Measurements from ENCODE around the gene TRABD2B. TPM values are rescaled to one million over a fixed set of nuclear protein-coding genes. Genes with fewer than 3 reads are reported as not detected.
A peak's percentile ranks its signal among the peaks of the same experiment; 100 is the strongest.
"Not testable (repeated sequence)": the region's sequence is repeated elsewhere in the genome, so short reads cannot be mapped to it uniquely, and the experiment has no call there.

Gene TRABD2B
- total RNA-seq, 1 donor from 2014 or later, result 15.1 TPM

GRCh38 chr1:47970882-47971281, 26.3 kb downstream of the TRABD2B start:
- no peak for ATAC-seq

GRCh38 chr1:47969478-47969877, 27.7 kb downstream of the TRABD2B start:
- DNase-seq (ENCODE audit: low spot score) (peak; percentile 86), ATAC-seq (peak; percentile 87)

More at GRCh38 chr1:47970882-47971281, 26.3 kb downstream of the TRABD2B start:
- no peak for DNase-seq (ENCODE audit: low spot score)

- DNase-seq (ENCODE audit: low spot score) (no peak), ATAC-seq (no peak)
Observed at GRCh38 chr1:47968556-47968888, 28.7 kb downstream of the TRABD2B start.

GRCh38 chr1:47967864-47968555, 29.2 kb downstream of the TRABD2B start:
- DNase-seq (ENCODE audit: low spot score), result no peak
- ATAC-seq, result no peak

- DNase-seq (ENCODE audit: low spot score) (no peak), ATAC-seq (no peak)
Observed at GRCh38 chr1:47965816-47966215, 31.4 kb downstream of the TRABD2B start.

- no peak for DNase-seq (ENCODE audit: low spot score)
- no peak for ATAC-seq
Observed at GRCh38 chr1:47964636-47965035, 32.5 kb downstream of the TRABD2B start.

GRCh38 chr1:47963568-47964358, 33.4 kb downstream of the TRABD2B start:
- peak; percentile 86 for ATAC-seq
- DNase-seq (ENCODE audit: low spot score), result peak; percentile 92

- ATAC-seq (peak; percentile 47), DNase-seq (ENCODE audit: low spot score) (no peak)
Observed at GRCh38 chr1:47962750-47963492, 34.3 kb downstream of the TRABD2B start.

GRCh38 chr1:47961835-47962234, 35.4 kb downstream of the TRABD2B start:
- not testable (repeated sequence) for ATAC-seq; DNase-seq (ENCODE audit: low spot score)

- not testable (repeated sequence) for DNase-seq (ENCODE audit: low spot score)
Observed at GRCh38 chr1:47956491-47956890, 40.7 kb downstream of the TRABD2B start.

GRCh38 chr1:47953661-47954060, 43.5 kb downstream of the TRABD2B start:
- ATAC-seq (no peak), DNase-seq (ENCODE audit: low spot score) (no peak)

More at GRCh38 chr1:47956491-47956890, 40.7 kb downstream of the TRABD2B start:
- not testable (repeated sequence) for ATAC-seq

- DNase-seq (ENCODE audit: low spot score) (no peak), ATAC-seq (peak; percentile 17)
Observed at GRCh38 chr1:47951545-47952235, 45.5 kb downstream of the TRABD2B start.

GRCh38 chr1:47951026-47951425, 46.2 kb downstream of the TRABD2B start:
- DNase-seq (ENCODE audit: low spot score), result no peak
- no peak for ATAC-seq

GRCh38 chr1:47950471-47950870, 46.7 kb downstream of the TRABD2B start:
- DNase-seq (ENCODE audit: low spot score) (no peak), ATAC-seq (no peak)

GRCh38 chr1:47948126-47948525, 49.1 kb downstream of the TRABD2B start:
- peak; percentile 92 for ATAC-seq

GRCh38 chr1:47947531-47947930, 49.7 kb downstream of the TRABD2B start:
- no peak for DNase-seq (ENCODE audit: low spot score)
- ATAC-seq, result no peak

More at GRCh38 chr1:47948126-47948525, 49.1 kb downstream of the TRABD2B start:
- DNase-seq (ENCODE audit: low spot score), result peak; percentile 73

- DNase-seq (ENCODE audit: low spot score) (peak; percentile 43), ATAC-seq (peak; percentile 6)
Observed at GRCh38 chr1:47944561-47944960, 52.6 kb downstream of the TRABD2B start.

GRCh38 chr1:47942240-47942629, 55.0 kb downstream of the TRABD2B start:
- peak; percentile 40 for DNase-seq (ENCODE audit: low spot score)
- peak; percentile 35 for ATAC-seq

GRCh38 chr1:47941609-47942239, 55.5 kb downstream of the TRABD2B start:
- DNase-seq (ENCODE audit: low spot score) (peak; percentile 35), ATAC-seq (peak; percentile 82)

GRCh38 chr1:47940779-47941178, 56.4 kb downstream of the TRABD2B start:
- ATAC-seq (no peak), DNase-seq (ENCODE audit: low spot score) (peak; percentile 34)

All from left lobe of liver (tissue), 2 donors.